Stimulated activated CD4-positive, alpha-beta T cell treated with anti-CD3 and anti-CD28 coated beads, Interleukin-1b, Interleukin-23, amount 100 ng/mL, for 4 hours (primary cell): ENCODE results near the gene PRSS57.

ENCODE experiments used
- DNase-seq, 2 donors: peaks; one replicate each; pipeline ENCODE4 v3.0.0-alpha.2; 2020; ENCODE audit warnings: low read depth in 2 of 2

Gene PRSS57

DNA sequence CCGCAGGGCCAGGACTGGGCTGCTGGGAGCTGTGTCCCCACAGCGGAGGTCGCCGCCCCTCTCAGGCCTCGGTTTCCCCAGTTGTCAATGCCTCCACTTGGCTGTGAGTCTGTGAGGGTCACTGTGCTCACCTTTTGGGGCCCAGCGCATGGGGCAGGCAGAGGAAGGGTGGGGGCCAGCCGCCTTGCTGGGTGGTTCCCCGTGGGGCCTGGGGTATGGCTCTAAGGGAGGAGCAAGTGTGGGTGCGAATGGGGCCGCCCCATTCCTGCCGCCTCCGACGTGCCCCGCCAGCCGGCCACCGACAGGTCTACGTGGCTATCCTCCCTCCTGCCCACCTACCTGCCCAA, 56.4 kb downstream of the PRSS57 start:
- DNase-seq = no peak
